HepG2 (cell line): ENCODE results near the gene RASSF7. TPM values are rescaled to one million over a fixed set of nuclear protein-coding genes. Genes with fewer than 3 reads are reported as not detected.

Experiments
- CBX2 ChIP-seq, 2 experiments: fragments of 200-600 bp in 1 of 2; sonication (generic); formaldehyde crosslinking in 1 of 2; IDR thresholded peaks; 2 replicates each; pipeline versions ENCODE4 v1.7.0 to v1.8.1; 2018 to 2022; ENCODE audit warnings: low read depth in 2 of 2, low read length in 1 of 2, mild to moderate bottlenecking in 1 of 2, missing genetic modification reagents in 1 of 2
- HCFC1 ChIP-seq: fragments of 150-350 bp; IDR thresholded peaks from 2 replicates; pipeline ENCODE4 v1.6.1; 2014; ENCODE audit warnings: low read depth, low read length
- HNF1A ChIP-seq, 2 experiments: sonication (generic) in 1 of 2; formaldehyde crosslinking in 1 of 2; IDR thresholded peaks; 2 replicates each; pipeline versions ENCODE4 v1.4.0 to v1.6.1; 2016 to 2020; ENCODE audit warnings: borderline replicate concordance in 1 of 2, low read depth in 1 of 2, mild to moderate bottlenecking in 1 of 2, missing genetic modification reagents in 1 of 2
- MTA1 ChIP-seq: sonication (generic); formaldehyde crosslinking; IDR thresholded peaks from 2 replicates; pipeline ENCODE4 v1.4.0; 2020; ENCODE audit warnings: missing genetic modification reagents, mild to moderate bottlenecking, borderline replicate concordance
- PAXIP1 ChIP-seq: sonication (generic); formaldehyde crosslinking; conservative IDR thresholded peaks from 2 replicates; pipeline ENCODE4 v1.4.0; 2020; ENCODE audit warnings: mild to moderate bottlenecking, missing genetic modification reagents, moderate library complexity
- RBM39 ChIP-seq: fragments of 200-400 bp; formaldehyde crosslinking; IDR thresholded peaks from one replicate; pipeline ENCODE4 v1.6.1; 2018; ENCODE audit warnings: antibody characterized with exemption, mild to moderate bottlenecking, low read depth, low read length; ENCODE audit not compliant: poor library complexity, severe bottlenecking
- THAP11 ChIP-seq: IDR thresholded peaks from 2 replicates; pipeline ENCODE4 v1.6.1; 2016; ENCODE audit warnings: missing biosample characterization, missing genetic modification reagents
- ZKSCAN5 ChIP-seq: sonication (generic); formaldehyde crosslinking; IDR thresholded peaks from 2 replicates; pipeline ENCODE4 v1.5.1; 2020; ENCODE audit warnings: mild to moderate bottlenecking, missing genetic modification reagents
- ZNF235 ChIP-seq: sonication (generic); formaldehyde crosslinking; IDR thresholded peaks from 2 replicates; pipeline ENCODE4 v1.8.1; 2023; ENCODE audit warnings: mild to moderate bottlenecking, missing genetic modification reagents, borderline replicate concordance
- ZNF30 ChIP-seq: sonication (generic); formaldehyde crosslinking; IDR thresholded peaks from 2 replicates; pipeline ENCODE4 v1.5.0; 2020; ENCODE audit warnings: mild to moderate bottlenecking, missing genetic modification reagents
- ZNF329 ChIP-seq: sonication (generic); formaldehyde crosslinking; IDR thresholded peaks from 2 replicates; pipeline ENCODE4 v1.9.0; 2021; ENCODE audit warnings: low read depth, mild to moderate bottlenecking, missing genetic modification reagents
- ZNF354B ChIP-seq: sonication (generic); formaldehyde crosslinking; IDR thresholded peaks from 2 replicates; pipeline ENCODE4 v1.8.0; 2022; ENCODE audit warnings: mild to moderate bottlenecking, missing genetic modification reagents
- ZNF816 ChIP-seq: sonication (generic); formaldehyde crosslinking; IDR thresholded peaks from 2 replicates; pipeline ENCODE4 v1.8.0; 2022; ENCODE audit warnings: missing genetic modification reagents, mild to moderate bottlenecking, borderline replicate concordance
- polyA plus RNA-seq, 8 experiments: library from polyadenylated mRNA; depleted of rRNA in 3 of 8; stranded (reverse) in 7 of 8; unstranded in 1 of 8; fragments of >200 nt; fragmentation: Illumina TruSeq in 4 of 8; extraction: Trizol in 4 of 8; gene quantifications; 2 replicates each; pipeline versions ENCODE4 v1.2.1 to v1.2.3, GENCODE V29; 2011 to 2016; ENCODE audit warnings: low read depth in 4 of 8, missing spikeins in 1 of 8, mixed read lengths in 1 of 8; ENCODE audit not compliant: insufficient read depth in 1 of 8
- total RNA-seq, 5 experiments: library from RNA; depleted of rRNA; stranded (reverse); fragments of >200 nt; fragmentation: Illumina TruSeq; extraction: Trizol; gene quantifications; 2 replicates each; pipeline ENCODE4 v1.2.3, GENCODE V29; 2016; ENCODE audit warnings: low read depth in 1 of 5

Gene RASSF7
- total and polyA plus RNA-seq, 2 of the 13 experiments (the other 11 are each of a cell fraction or from before 2014, with no cell fraction given) = 20.2 to 28.6 TPM

DNA sequence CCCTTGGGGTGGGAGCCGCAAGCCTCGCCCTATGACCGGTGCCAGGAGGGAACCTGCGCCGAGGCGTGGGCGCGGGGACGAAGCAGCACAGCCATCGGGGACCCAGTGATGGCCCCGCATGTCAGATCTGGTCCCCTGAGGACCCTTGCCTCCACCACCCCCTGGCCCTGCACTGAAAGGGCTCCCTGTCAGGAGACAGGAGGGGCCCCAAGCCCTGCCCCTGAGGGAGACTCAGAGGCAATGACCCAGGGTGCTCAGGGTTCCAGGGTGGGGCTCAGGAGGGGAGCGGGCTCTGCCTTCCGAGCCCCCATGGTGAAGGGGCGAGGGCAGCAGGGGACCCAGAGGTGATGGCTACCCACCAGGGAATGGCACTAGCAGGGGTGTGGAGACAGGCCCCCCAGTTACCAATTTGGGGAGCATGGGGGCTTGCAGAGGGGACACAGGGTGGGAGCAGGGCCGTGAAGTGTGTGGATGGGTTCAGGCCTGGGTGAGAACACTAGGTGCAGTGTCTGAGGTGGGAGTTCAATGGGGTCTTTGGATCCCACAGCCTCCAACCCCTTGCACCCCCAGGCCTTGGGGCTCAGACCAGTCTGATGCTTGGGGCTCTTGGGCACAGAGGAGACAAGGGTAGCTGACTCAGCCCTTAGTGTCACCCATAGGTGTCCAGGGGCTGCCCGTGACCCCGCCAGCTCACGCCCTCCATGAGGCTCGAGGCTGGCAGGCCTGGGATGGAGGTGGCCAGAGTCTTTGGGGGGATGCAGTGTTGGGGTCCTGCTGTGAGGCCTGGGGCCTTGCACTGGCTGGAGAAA, 22.9 kb upstream of the RASSF7 start (continued):
- TF ChIP-seq HCFC1 = no peak
- no peak for TF ChIP-seq ZNF354B (CRISPR knock-in tag)
- no peak for TF ChIP-seq CBX2 (IDR thresholded peaks at IDR 0.05; ENCODE audit: low read depth, low read length)
- TF ChIP-seq CBX2 (CRISPR knock-in tag; IDR thresholded peaks at IDR 0.05; ENCODE audit: low read depth) = no peak
- TF ChIP-seq HNF1A (IDR thresholded peaks at IDR 0.05; ENCODE audit: low read depth) = no peak
- no peak for TF ChIP-seq HNF1A (CRISPR knock-in tag; IDR thresholded peaks at IDR 0.05; ENCODE audit: borderline replicate concordance)
- no peak for TF ChIP-seq ZNF329 (CRISPR knock-in tag)
- TF ChIP-seq RBM39 = no peak
- TF ChIP-seq ZNF235 (CRISPR knock-in tag) = no peak
- no peak for TF ChIP-seq THAP11 (CRISPR knock-in tag)
- TF ChIP-seq ZNF816 (CRISPR knock-in tag) = no peak
- no peak for TF ChIP-seq ZNF30
- no peak for TF ChIP-seq ZKSCAN5 (CRISPR knock-in tag)
- TF ChIP-seq MTA1 = no peak
- TF ChIP-seq PAXIP1 (CRISPR knock-in tag) = 0 out of 2 replicates have a peak, but pooled peaks have one; percentile 3
- TF ChIP-seq, all 625 proteins: peak for 12
